ENCODE results near the gene NUS1.
A peak's percentile ranks its signal among the peaks of the same experiment; 100 is the strongest.
"Not testable (repeated sequence)": the region's sequence is repeated elsewhere in the genome, so short reads cannot be mapped to it uniquely, and the experiment has no call there.

The NUS1 gene

GRCh38 chr6:117653949-117654348 is 21.3 kb upstream of the NUS1 start:
- Histone ChIP-seq H3K4me1 (ENCODE audit: insufficient read depth, poor library complexity, severe bottlenecking) (no peaks in the 10 kb centered on the region), H3K27me3 (ENCODE audit: insufficient read depth, poor library complexity, severe bottlenecking) (no peaks in the 10 kb centered on the region), H3K27ac (ENCODE audit: poor library complexity, severe bottlenecking) (no peak overlapping the region), H3K4me3 (ENCODE audit: severe bottlenecking) (no peak overlapping the region), H3K9me3 (ENCODE audit: severe bottlenecking) (no peaks in the 10 kb centered on the region), H3K36me3 (ENCODE audit: low read depth) (no peaks in the 10 kb centered on the region)
- no peak for DNase-seq (ENCODE audit: low spot score)
- TF ChIP-seq, protein P1, sequence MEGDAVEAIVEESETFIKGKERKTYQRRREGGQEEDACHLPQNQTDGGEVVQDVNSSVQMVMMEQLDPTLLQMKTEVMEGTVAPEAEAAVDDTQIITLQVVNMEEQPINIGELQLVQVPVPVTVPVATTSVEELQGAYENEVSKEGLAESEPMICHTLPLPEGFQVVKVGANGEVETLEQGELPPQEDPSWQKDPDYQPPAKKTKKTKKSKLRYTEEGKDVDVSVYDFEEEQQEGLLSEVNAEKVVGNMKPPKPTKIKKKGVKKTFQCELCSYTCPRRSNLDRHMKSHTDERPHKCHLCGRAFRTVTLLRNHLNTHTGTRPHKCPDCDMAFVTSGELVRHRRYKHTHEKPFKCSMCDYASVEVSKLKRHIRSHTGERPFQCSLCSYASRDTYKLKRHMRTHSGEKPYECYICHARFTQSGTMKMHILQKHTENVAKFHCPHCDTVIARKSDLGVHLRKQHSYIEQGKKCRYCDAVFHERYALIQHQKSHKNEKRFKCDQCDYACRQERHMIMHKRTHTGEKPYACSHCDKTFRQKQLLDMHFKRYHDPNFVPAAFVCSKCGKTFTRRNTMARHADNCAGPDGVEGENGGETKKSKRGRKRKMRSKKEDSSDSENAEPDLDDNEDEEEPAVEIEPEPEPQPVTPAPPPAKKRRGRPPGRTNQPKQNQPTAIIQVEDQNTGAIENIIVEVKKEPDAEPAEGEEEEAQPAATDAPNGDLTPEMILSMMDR (IDR thresholded peaks at IDR 0.05; ENCODE audit: poor library complexity, severe bottlenecking), result no peak
- no peak for ATAC-seq (ENCODE audit: low read depth)

- no peaks in the 10 kb centered on the region for H3K4me1 ChIP-seq (ENCODE audit: insufficient read depth, poor library complexity, severe bottlenecking)
- no peaks in the 10 kb centered on the region for H3K36me3 ChIP-seq (ENCODE audit: low read depth)
- no peaks in the 10 kb centered on the region for H3K9me3 ChIP-seq (ENCODE audit: severe bottlenecking)
- no peak overlapping the region for H3K4me3 ChIP-seq (ENCODE audit: severe bottlenecking)
- ATAC-seq (ENCODE audit: low read depth), result no peak
- H3K27ac ChIP-seq (ENCODE audit: poor library complexity, severe bottlenecking), result no peak overlapping the region
- TF ChIP-seq, protein P1 (IDR thresholded peaks at IDR 0.05; ENCODE audit: poor library complexity, severe bottlenecking), result no peak
- no peaks in the 10 kb centered on the region for H3K27me3 ChIP-seq (ENCODE audit: insufficient read depth, poor library complexity, severe bottlenecking)
- DNase-seq (ENCODE audit: low spot score), result no peak
Measured at GRCh38 chr6:117655380-117655779, 19.9 kb upstream of the NUS1 start.

GRCh38 chr6:117666881-117667280 is 8.4 kb upstream of the NUS1 start:
- TF ChIP-seq, protein P1 (IDR thresholded peaks at IDR 0.05; ENCODE audit: poor library complexity, severe bottlenecking), result no peak
- H3K27ac ChIP-seq (ENCODE audit: poor library complexity, severe bottlenecking), result no peak overlapping the region
- H3K4me1 ChIP-seq (ENCODE audit: insufficient read depth, poor library complexity, severe bottlenecking), result no peaks in the 10 kb centered on the region
- H3K27me3 ChIP-seq (ENCODE audit: insufficient read depth, poor library complexity, severe bottlenecking), result no peaks in the 10 kb centered on the region
- DNase-seq (ENCODE audit: low spot score), result no peak
- no peaks in the 10 kb centered on the region for H3K9me3 ChIP-seq (ENCODE audit: severe bottlenecking)
- H3K36me3 ChIP-seq (ENCODE audit: low read depth), result no peaks in the 10 kb centered on the region
- ATAC-seq (ENCODE audit: low read depth), result no peak
- no peak overlapping the region for H3K4me3 ChIP-seq (ENCODE audit: severe bottlenecking)

DNA sequence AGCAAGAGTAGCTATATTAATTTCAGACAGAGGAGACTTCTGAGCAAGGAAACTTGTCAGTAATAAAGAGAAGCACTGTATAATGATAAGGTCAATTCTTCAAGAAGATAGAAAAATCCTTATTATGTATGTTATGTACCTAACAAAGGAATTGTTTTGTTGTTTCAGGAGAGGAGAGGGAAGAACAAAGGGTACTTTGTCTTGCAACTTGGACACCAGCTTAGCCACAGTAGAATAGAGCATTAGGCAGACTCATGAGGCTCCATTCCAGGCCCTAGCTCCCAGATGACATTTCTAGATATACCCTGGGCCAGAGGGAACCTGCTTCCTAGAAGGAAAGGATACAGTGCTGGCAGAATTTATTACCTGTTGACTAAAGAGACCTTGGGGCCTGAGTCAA is 6.5 kb upstream of the NUS1 start:
- TF ChIP-seq, protein P1 (IDR thresholded peaks at IDR 0.05; ENCODE audit: poor library complexity, severe bottlenecking), result no peak
- no peaks in the 10 kb centered on the region for H3K4me1 ChIP-seq (ENCODE audit: insufficient read depth, poor library complexity, severe bottlenecking)
- H3K36me3 ChIP-seq (ENCODE audit: low read depth), result no peaks in the 10 kb centered on the region
- H3K27me3 ChIP-seq (ENCODE audit: insufficient read depth, poor library complexity, severe bottlenecking), result no peaks in the 10 kb centered on the region
- H3K4me3 ChIP-seq (ENCODE audit: severe bottlenecking), result no peak overlapping the region
- no peak overlapping the region for H3K27ac ChIP-seq (ENCODE audit: poor library complexity, severe bottlenecking)
- ATAC-seq (ENCODE audit: low read depth) (no peak), DNase-seq (ENCODE audit: low spot score) (no peak)
- H3K9me3 ChIP-seq (ENCODE audit: severe bottlenecking), result no peaks in the 10 kb centered on the region

DNA sequence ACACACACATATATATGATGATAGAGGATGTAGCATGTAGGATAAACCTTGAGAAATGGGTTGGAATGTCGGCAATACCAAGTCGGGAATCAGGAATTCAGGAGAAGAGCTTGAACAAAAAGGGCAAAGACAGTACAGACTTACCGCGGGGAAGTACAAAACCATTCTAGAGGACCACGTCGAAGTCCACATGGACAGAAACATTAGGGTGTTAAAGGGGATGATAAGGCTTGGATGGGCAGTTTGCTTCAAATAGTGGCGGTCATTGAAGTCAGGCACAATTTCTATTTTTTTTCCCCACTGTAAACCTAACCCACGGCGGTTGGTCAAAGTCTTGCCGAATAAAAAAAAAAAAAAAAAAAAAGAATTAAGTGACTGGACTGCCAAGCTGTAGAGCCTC is 766 bp upstream of the NUS1 start:
- Histone ChIP-seq H3K36me3 (ENCODE audit: low read depth) (peaks cover 25% of the 10 kb centered on the region), H3K9me3 (ENCODE audit: severe bottlenecking) (no peaks in the 10 kb centered on the region), H3K27me3 (ENCODE audit: insufficient read depth, poor library complexity, severe bottlenecking) (no peaks in the 10 kb centered on the region), H3K27ac (ENCODE audit: poor library complexity, severe bottlenecking) (no peak overlapping the region), H3K4me3 (ENCODE audit: severe bottlenecking) (peak overlapping the region; percentile 95), H3K4me1 (ENCODE audit: insufficient read depth, poor library complexity, severe bottlenecking) (peaks cover 22% of the 10 kb centered on the region)
- DNase-seq (ENCODE audit: low spot score) (no peak), ATAC-seq (ENCODE audit: low read depth) (no peak)
- TF ChIP-seq, protein P1 (IDR thresholded peaks at IDR 0.05; ENCODE audit: poor library complexity, severe bottlenecking), result no peak

DNA sequence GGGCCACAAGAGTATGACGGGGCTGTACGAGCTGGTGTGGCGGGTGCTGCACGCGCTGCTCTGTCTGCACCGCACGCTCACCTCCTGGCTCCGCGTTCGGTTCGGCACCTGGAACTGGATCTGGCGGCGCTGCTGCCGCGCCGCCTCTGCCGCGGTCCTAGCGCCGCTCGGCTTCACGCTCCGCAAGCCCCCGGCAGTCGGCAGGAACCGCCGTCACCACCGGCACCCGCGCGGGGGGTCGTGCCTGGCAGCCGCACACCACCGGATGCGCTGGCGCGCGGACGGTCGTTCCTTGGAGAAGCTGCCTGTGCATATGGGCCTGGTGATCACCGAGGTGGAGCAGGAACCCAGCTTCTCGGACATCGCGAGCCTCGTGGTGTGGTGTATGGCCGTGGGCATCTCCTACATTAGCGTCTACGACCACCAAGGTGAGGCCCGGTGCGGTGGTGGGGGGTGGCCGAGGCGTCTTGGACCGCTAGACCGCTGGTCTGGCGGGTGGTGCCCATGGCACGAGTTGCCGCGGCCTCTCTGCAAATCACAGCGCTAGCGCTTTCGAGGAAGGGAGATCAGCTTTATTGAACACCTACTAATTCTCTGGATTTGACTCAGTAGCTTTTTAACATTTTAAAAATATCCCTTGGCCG is 511 bp downstream of the NUS1 start:
- H3K36me3 ChIP-seq (ENCODE audit: low read depth), result peaks cover 38% of the 10 kb centered on the region
- ATAC-seq (ENCODE audit: low read depth), result peak; percentile 39
- H3K4me3 ChIP-seq (ENCODE audit: severe bottlenecking), result peak overlapping the region; percentile 95
- not testable (repeated sequence) for H3K9me3 ChIP-seq (ENCODE audit: severe bottlenecking); H3K27me3 ChIP-seq (ENCODE audit: insufficient read depth, poor library complexity, severe bottlenecking); DNase-seq (ENCODE audit: low spot score)
- H3K27ac ChIP-seq (ENCODE audit: poor library complexity, severe bottlenecking), result peak overlapping the region; percentile 60
- H3K4me1 ChIP-seq (ENCODE audit: insufficient read depth, poor library complexity, severe bottlenecking), result peaks cover 22% of the 10 kb centered on the region
